Natural killer cell treated with Interleukin-12 subunit alpha and Interleukin-12 subunit beta and Interleukin-15 and Interleukin-18, amount 100 ng/mL, for 72 hours (primary cell): ENCODE measurements around the gene PRSS50. TPM values are rescaled to one million over a fixed set of nuclear protein-coding genes. Genes with fewer than 3 reads are reported as not detected.
A peak's percentile ranks its signal among the peaks of the same experiment; 100 is the strongest.
"Not testable (repeated sequence)": the region's sequence is repeated elsewhere in the genome, so short reads cannot be mapped to it uniquely, and the experiment has no call there.

Source experiments
- ATAC-seq, 2 donors: fragments of 150-1000 bp; cut with Tn5 transposase in 1 of 2; sonication (Bioruptor Pico), chemical (Tn5 transposase) in 1 of 2; 2 replicates each; pipeline ENCODE4 v1.10.0; 2021
- DNase-seq: peaks from one replicate; pipeline ENCODE4 v3.0.0; 2022; ENCODE audit warnings: low spot score
- H3K27ac Mint-ChIP-seq, 2 donors: 1 replicate in 1 of 2; 2 replicates in 1 of 2; pipeline ENCODE4 v1.8.0; 2022; ENCODE audit warnings: mixed read lengths in 2 of 2, mild to moderate bottlenecking in 1 of 2, moderate library complexity in 1 of 2
- H3K27me3 Mint-ChIP-seq, 2 donors: 1 replicate in 1 of 2; 2 replicates in 1 of 2; pipeline ENCODE4 v1.8.0; 2022; ENCODE audit warnings: mixed read lengths in 2 of 2
- H3K36me3 Mint-ChIP-seq: one replicate; pipeline ENCODE4 v1.8.0; 2022; ENCODE audit warnings: mixed read lengths
- H3K4me1 Mint-ChIP-seq, 2 donors: 1 replicate in 1 of 2; 2 replicates in 1 of 2; pipeline ENCODE4 v1.8.0; 2022; ENCODE audit warnings: low read depth in 2 of 2, mixed read lengths in 2 of 2, mild to moderate bottlenecking in 1 of 2
- H3K4me3 Mint-ChIP-seq: one replicate; pipeline ENCODE4 v1.8.0; 2022; ENCODE audit warnings: mixed read lengths
- H3K9me3 Mint-ChIP-seq: 2 replicates; pipeline ENCODE4 v1.8.0; 2022; ENCODE audit warnings: mixed read lengths
- total RNA-seq, 2 donors: library from RNA; stranded (reverse); gene quantifications; one replicate each; pipeline ENCODE4 v1.2.3, GENCODE V29; 2022

Gene PRSS50, protein sequence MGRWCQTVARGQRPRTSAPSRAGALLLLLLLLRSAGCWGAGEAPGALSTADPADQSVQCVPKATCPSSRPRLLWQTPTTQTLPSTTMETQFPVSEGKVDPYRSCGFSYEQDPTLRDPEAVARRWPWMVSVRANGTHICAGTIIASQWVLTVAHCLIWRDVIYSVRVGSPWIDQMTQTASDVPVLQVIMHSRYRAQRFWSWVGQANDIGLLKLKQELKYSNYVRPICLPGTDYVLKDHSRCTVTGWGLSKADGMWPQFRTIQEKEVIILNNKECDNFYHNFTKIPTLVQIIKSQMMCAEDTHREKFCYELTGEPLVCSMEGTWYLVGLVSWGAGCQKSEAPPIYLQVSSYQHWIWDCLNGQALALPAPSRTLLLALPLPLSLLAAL
- not detected for total RNA-seq

GRCh38 chr3:46717447-46718231 lies at the start of gene PRSS50:
Gene PRSS50, minus strand, starts transcription at chr3:46717869. Its CDS starts 45 bp downstream, at chr3:46717824.
- no peak within 1 kb of the TSS for H3K4me3 Mint-ChIP-seq
- no peaks in the 10 kb centered on the region for H3K4me1 Mint-ChIP-seq
- DNase-seq = no peak
- no peaks in the 10 kb centered on the region for H3K36me3 Mint-ChIP-seq
- H3K27ac Mint-ChIP-seq = no peak within 1 kb of the TSS
- no peaks in the 10 kb centered on the region for H3K9me3 Mint-ChIP-seq
- H3K27me3 Mint-ChIP-seq = peaks cover 0 to 12% of the 10 kb centered on the region in 2 donors
- peak; percentile 49 to 50 for ATAC-seq

GRCh38 chr3:46764206-46764605 lies 46.5 kb upstream of the PRSS50 start:
- no peaks in the 10 kb centered on the region for H3K9me3 Mint-ChIP-seq
- no peak for DNase-seq
- H3K4me3 Mint-ChIP-seq = no peak overlapping the region
- ATAC-seq = no peak
- H3K27ac Mint-ChIP-seq = no peak overlapping the region
- H3K4me1 Mint-ChIP-seq = no peaks in the 10 kb centered on the region
- peaks cover 16 to 18% of the 10 kb centered on the region in 2 donors for H3K27me3 Mint-ChIP-seq
- H3K36me3 Mint-ChIP-seq = peaks cover 12% of the 10 kb centered on the region

DNA sequence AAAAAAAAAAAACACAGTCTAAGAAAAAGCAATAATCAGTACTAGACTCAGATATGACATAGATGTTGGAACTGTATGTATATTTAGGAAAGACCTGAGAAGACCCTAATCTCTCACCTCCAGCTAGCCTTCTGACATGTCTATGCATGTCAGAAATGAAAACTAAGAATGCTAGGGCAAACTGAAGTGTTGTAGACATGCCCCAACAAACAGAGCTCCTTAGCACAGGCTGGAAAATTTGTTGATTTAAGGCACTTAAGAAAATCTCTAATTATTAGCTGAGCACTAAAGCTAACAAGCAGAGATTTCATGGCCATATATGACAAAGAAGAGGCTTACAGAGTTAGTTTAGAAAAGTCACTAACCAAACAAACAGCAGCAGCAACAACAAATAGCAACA lies 45.5 kb upstream of the PRSS50 start:
- no peaks in the 10 kb centered on the region for H3K9me3 Mint-ChIP-seq
- peaks cover 16 to 17% of the 10 kb centered on the region in 2 donors for H3K27me3 Mint-ChIP-seq
- DNase-seq (no peak), ATAC-seq (no peak)
- peaks cover 12% of the 10 kb centered on the region for H3K36me3 Mint-ChIP-seq
- no peak overlapping the region for H3K4me3 Mint-ChIP-seq
- H3K27ac Mint-ChIP-seq = no peak overlapping the region
- H3K4me1 Mint-ChIP-seq = no peaks in the 10 kb centered on the region

DNA sequence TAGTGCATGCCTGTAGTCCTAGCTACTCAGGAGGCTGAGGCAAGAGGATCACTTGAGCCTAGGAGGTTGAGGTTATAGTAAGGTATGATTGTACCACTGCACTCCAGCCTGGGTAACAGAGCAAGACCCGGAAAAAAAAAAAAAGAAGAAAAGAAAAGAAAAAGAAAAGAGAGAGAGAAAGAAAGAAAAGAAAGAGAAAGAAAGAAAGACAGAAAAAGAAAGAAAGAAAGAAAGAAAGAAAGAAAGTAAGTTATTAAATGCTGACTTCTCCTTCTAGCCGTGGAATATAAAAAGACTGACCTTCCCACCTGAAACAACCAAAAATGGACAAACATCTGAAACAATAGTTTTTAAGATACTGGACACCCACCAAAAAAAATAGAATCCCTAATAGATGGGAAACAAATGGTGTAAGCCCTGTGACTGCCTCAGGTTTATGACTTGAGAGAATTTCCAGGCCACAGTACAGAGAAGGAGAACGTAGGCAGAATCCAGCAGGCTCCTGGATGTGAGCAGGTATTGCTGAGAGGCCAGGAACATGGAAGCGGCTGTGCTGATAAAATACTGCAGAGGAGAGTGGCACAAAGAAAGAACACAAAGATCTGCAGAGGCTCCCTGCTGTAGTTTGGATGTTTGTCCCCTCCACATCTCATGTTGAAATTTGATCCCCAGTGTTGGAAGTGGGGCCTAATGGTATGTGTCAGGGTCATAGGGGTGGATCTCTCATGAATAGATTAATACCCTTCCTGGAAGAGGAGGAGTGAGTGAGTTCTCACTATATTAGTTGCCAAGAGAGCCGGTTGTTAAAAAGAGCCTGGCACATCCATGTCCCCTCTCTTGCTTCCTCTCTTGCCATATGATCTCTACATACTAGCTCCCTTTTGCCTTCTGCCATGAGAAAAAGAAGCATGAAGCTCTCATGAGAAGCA lies 41.8 kb upstream of the PRSS50 start:
- Mint-ChIP-seq H3K36me3 (peaks cover 12% of the 10 kb centered on the region), H3K4me1 (no peaks in the 10 kb centered on the region), H3K9me3 (no peaks in the 10 kb centered on the region), H3K4me3 (no peak overlapping the region), H3K27me3 (peaks cover 16 to 20% of the 10 kb centered on the region in 2 donors), H3K27ac (no peak overlapping the region)
- DNase-seq (no peak), ATAC-seq (no peak)

DNA sequence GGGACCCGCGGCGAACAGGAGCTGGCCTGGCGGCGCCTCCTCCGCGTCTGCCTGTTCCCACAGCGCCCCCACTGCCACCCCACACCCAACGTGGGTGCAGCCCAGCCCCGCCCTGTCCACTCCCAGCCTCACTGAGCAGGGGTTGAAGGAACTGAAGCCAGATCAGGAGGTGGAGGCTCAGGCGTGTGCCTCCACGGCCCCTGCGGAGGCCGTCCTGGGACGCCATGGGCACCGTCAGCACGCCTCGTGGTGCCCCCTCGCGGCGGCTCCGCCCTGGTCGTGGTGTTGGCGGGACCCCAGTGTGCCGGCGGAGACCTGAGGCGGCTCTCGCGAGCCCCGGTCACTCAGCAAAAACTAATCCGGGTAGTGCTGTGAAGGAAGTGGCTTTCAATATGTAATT lies 39.0 kb upstream of the PRSS50 start:
- Mint-ChIP-seq H3K27ac (no peak overlapping the region), H3K27me3 (peaks cover 0 to 3% of the 10 kb centered on the region in 2 donors), H3K36me3 (no peaks in the 10 kb centered on the region), H3K4me3 (no peak overlapping the region), H3K4me1 (no peaks in the 10 kb centered on the region), H3K9me3 (no peaks in the 10 kb centered on the region)
- ATAC-seq (no peak), DNase-seq (no peak)

DNA sequence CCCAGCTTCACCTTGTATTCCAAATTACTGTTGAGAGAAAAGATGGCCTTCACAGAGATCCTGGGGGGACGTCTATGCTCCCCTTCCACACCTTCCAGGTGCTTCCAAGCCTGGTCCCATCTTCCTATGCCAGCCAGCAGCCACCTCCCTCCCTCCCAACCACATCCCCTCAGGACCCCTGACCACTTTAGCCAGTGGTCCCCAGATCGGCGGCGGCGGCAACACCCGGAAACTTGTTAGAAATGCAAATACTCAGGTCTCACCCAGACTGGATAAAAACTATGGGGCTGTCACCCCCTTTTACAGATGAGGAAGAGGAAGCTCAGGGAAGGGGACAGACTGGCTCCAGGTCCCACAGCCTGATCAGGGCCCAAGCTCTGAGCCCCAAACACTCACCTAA lies 38.0 kb upstream of the PRSS50 start:
- H3K27ac Mint-ChIP-seq = no peak overlapping the region
- H3K9me3 Mint-ChIP-seq = no peaks in the 10 kb centered on the region
- no peaks in the 10 kb centered on the region for H3K36me3 Mint-ChIP-seq
- H3K4me3 Mint-ChIP-seq = no peak overlapping the region
- no peak for ATAC-seq
- no peaks in the 10 kb centered on the region for H3K4me1 Mint-ChIP-seq
- peaks cover 0 to 3% of the 10 kb centered on the region in 2 donors for H3K27me3 Mint-ChIP-seq
- no peak for DNase-seq

- H3K9me3 Mint-ChIP-seq, H3K36me3 Mint-ChIP-seq, H3K4me1 Mint-ChIP-seq, H3K4me3 Mint-ChIP-seq, DNase-seq, H3K27me3 Mint-ChIP-seq, H3K27ac Mint-ChIP-seq: not testable (repeated sequence)
- peak; percentile 6 to 46 for ATAC-seq
These were observed 35.5 kb upstream of the PRSS50 start for GRCh38 chr3:46753127-46753526.

DNA sequence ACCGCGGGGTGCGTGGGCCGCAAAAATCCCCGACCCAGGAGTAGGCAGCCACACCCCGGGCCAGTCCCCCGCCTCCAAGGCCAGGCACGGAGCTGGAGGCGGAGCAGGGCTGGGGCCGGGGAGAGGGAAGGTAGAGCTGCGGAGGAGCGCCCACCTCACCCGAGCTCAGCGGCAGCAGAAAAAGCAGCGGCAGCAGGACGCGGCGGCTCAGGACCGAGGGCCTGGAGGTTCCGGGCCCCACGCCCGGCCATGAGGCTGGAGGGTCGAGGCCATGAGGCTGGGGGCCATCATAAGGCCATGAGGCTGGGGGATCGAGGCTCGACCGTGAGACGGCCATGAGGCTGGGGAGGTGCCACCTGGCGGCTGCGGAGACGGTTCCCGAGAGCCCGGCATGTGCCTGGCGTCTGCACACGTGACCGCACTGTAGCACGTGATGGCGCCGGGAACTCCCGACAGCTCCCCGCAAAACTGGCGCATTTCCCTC lies 32.9 kb upstream of the PRSS50 start:
- no peaks in the 10 kb centered on the region for H3K9me3 Mint-ChIP-seq
- peak in 1 of 2 donors; percentile 25 for ATAC-seq

GRCh38 chr3:46749129-46749528 lies 31.5 kb upstream of the PRSS50 start:
- no peak for ATAC-seq
- no peaks in the 10 kb centered on the region for H3K36me3 Mint-ChIP-seq
- H3K4me1 Mint-ChIP-seq = no peaks in the 10 kb centered on the region
- H3K9me3 Mint-ChIP-seq = no peaks in the 10 kb centered on the region
- H3K27ac Mint-ChIP-seq = no peak overlapping the region
- no peak overlapping the region for H3K4me3 Mint-ChIP-seq
- DNase-seq = no peak
- no peaks in the 10 kb centered on the region for H3K27me3 Mint-ChIP-seq

More for the DNA sequence above, 32.9 kb upstream of the PRSS50 start:
- no peaks in the 10 kb centered on the region for H3K36me3 Mint-ChIP-seq
- no peaks in the 10 kb centered on the region for H3K4me1 Mint-ChIP-seq
- H3K27me3 Mint-ChIP-seq = no peaks in the 10 kb centered on the region
- no peak overlapping the region for H3K27ac Mint-ChIP-seq
- DNase-seq = no peak
- no peak overlapping the region for H3K4me3 Mint-ChIP-seq

- no peak overlapping the region for H3K27ac Mint-ChIP-seq
- H3K4me3 Mint-ChIP-seq = no peak overlapping the region
- H3K4me1 Mint-ChIP-seq = no peaks in the 10 kb centered on the region
These were observed 30.5 kb upstream of the PRSS50 start for GRCh38 chr3:46748170-46748569.

GRCh38 chr3:46746711-46747110 lies 29.0 kb upstream of the PRSS50 start:
- ATAC-seq (no peak), DNase-seq (no peak)
- Mint-ChIP-seq H3K27ac (no peak overlapping the region), H3K4me3 (no peak overlapping the region), H3K36me3 (no peaks in the 10 kb centered on the region), H3K4me1 (no peaks in the 10 kb centered on the region), H3K9me3 (no peaks in the 10 kb centered on the region), H3K27me3 (no peaks in the 10 kb centered on the region)

More at GRCh38 chr3:46748170-46748569, 30.5 kb upstream of the PRSS50 start:
- no peak for ATAC-seq
- H3K36me3 Mint-ChIP-seq = no peaks in the 10 kb centered on the region
- no peaks in the 10 kb centered on the region for H3K27me3 Mint-ChIP-seq
- DNase-seq = no peak
- H3K9me3 Mint-ChIP-seq = no peaks in the 10 kb centered on the region

DNA sequence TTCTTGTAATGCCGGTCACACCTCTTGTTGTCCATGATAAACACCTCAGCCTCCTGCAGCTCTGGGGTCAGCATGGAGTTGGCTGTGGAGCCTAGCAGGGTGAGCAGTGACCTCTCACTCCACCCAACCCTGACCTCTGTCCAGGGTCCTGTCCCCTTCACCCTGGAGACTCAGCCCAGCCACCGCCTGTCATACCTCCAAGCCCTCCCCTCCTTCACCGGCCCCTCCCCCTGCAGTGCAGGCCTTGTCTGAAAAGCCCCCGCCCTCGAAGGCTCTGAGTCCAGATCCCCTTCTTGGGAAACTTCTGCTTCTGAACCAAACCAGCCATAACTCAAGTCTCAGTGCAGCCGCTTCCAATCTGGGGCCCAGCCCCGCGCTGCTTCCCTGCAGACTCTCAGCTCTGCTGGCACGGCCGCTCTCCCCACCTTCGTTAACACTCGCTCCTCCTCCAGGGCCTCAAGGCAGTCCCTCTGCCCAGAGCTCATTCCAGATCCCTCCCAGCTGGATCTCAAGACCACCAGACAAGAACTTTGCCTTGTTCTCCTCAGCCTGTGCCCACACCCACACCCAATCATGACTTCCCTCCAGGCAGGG lies 25.4 kb upstream of the PRSS50 start:
- no peak for DNase-seq
- H3K4me3 Mint-ChIP-seq = no peak overlapping the region
- no peaks in the 10 kb centered on the region for H3K36me3 Mint-ChIP-seq
- H3K27ac Mint-ChIP-seq = no peak overlapping the region
- peak; percentile 31 to 48 for ATAC-seq
- no peaks in the 10 kb centered on the region for H3K9me3 Mint-ChIP-seq
- H3K4me1 Mint-ChIP-seq = no peaks in the 10 kb centered on the region
- H3K27me3 Mint-ChIP-seq = no peaks in the 10 kb centered on the region

DNA sequence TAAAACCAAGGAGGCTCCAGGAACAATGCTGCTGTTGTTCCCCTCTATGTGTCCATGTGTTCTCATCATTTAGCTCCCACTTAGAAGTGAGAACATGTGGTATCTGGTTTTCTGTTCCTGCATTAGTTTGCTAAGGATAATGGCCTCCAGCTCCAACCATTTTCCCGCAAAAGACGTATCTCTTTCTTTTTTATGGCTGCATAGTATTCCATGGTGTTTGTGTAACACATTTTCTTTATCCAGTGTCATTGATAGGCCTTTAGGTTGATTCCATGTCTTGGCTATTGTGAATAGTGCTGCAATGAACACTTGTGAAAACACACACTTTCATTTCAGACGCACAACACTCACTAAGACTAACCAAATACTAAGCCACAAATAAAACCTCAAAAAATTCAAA lies 21.9 kb upstream of the PRSS50 start:
- not testable (repeated sequence) for H3K27ac Mint-ChIP-seq, DNase-seq, H3K36me3 Mint-ChIP-seq, H3K27me3 Mint-ChIP-seq, ATAC-seq, H3K4me1 Mint-ChIP-seq, H3K9me3 Mint-ChIP-seq, H3K4me3 Mint-ChIP-seq
